ENCODE results near the gene RNF181. TPM values are rescaled to one million over a fixed set of nuclear protein-coding genes. Genes with fewer than 3 reads are reported as not detected.
A peak's percentile ranks its signal among the peaks of the same experiment; 100 is the strongest.

Gene RNF181
- polyA plus RNA-seq, 2 of the 4 experiments (the other 2 are of a cell fraction), result 189 to 287 TPM

DNA sequence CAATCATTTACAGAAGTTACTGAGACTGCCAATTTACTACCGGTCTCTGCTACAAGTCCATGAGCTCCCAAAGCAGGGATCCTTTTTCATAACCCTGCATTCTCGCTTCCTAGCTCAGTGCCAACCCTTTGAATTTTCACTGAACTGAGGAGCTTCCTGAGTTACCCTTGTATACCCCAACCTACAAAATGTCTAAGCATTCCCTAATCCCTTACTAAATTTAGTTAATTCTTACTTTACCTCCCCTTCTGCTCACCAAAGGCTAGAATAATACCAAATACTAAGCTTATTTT, 47.0 kb upstream of the RNF181 start:
- ATAC-seq (0 out of 6 replicates have a peak, but pooled peaks of 1 of the 2 experiments have one; percentile 8), DNase-seq (ENCODE audit: low read depth in 1 of 2, low spot score in 1 of 2) (no peak), FAIRE-seq (no peak)
- ChIA-PET CTCF (interaction anchor here (0.8 to 35.5 kb wide), 8 partner anchors 9 to 199 kb away, joined by 3 to 1185 read pairs (median 30); partner anchors contain the start of genes CAPG, GGCX, MAT2A and SH2D6), POLR2A (interaction anchor here (0.6 to 9.0 kb wide), 6 partner anchors 9 to 508 kb away, joined by 3 to 116 read pairs (median 5); partner anchors contain the start of genes MAT2A, RNF181 and SH2D6)
- no peak overlapping the region for H3K4me3 ChIP-seq
- TF ChIP-seq, protein P1, sequence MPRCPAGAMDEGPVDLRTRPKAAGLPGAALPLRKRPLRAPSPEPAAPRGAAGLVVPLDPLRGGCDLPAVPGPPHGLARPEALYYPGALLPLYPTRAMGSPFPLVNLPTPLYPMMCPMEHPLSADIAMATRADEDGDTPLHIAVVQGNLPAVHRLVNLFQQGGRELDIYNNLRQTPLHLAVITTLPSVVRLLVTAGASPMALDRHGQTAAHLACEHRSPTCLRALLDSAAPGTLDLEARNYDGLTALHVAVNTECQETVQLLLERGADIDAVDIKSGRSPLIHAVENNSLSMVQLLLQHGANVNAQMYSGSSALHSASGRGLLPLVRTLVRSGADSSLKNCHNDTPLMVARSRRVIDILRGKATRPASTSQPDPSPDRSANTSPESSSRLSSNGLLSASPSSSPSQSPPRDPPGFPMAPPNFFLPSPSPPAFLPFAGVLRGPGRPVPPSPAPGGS (IDR thresholded peaks at IDR 0.05), result no peak
- no peak for TF ChIP-seq HOXB5 (CRISPR knock-in tag; IDR thresholded peaks at IDR 0.05)
- TF ChIP-seq ZNF302 (CRISPR knock-in tag; IDR thresholded peaks at IDR 0.05), result no peak
- TF ChIP-seq, protein P2, sequence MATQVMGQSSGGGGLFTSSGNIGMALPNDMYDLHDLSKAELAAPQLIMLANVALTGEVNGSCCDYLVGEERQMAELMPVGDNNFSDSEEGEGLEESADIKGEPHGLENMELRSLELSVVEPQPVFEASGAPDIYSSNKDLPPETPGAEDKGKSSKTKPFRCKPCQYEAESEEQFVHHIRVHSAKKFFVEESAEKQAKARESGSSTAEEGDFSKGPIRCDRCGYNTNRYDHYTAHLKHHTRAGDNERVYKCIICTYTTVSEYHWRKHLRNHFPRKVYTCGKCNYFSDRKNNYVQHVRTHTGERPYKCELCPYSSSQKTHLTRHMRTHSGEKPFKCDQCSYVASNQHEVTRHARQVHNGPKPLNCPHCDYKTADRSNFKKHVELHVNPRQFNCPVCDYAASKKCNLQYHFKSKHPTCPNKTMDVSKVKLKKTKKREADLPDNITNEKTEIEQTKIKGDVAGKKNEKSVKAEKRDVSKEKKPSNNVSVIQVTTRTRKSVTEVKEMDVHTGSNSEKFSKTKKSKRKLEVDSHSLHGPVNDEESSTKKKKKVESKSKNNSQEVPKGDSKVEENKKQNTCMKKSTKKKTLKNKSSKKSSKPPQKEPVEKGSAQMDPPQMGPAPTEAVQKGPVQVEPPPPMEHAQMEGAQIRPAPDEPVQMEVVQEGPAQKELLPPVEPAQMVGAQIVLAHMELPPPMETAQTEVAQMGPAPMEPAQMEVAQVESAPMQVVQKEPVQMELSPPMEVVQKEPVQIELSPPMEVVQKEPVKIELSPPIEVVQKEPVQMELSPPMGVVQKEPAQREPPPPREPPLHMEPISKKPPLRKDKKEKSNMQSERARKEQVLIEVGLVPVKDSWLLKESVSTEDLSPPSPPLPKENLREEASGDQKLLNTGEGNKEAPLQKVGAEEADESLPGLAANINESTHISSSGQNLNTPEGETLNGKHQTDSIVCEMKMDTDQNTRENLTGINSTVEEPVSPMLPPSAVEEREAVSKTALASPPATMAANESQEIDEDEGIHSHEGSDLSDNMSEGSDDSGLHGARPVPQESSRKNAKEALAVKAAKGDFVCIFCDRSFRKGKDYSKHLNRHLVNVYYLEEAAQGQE (IDR thresholded peaks at IDR 0.05), result no peak
- TF ChIP-seq EHMT2 (IDR thresholded peaks at IDR 0.05; ENCODE audit: low read depth), result no peak
- no peak for TF ChIP-seq FOSB (CRISPR knock-in tag; IDR thresholded peaks at IDR 0.05)
- no peak for TF ChIP-seq RARB (CRISPR knock-in tag; IDR thresholded peaks at IDR 0.05)
- no peak for TF ChIP-seq MAZ (IDR thresholded peaks at IDR 0.05; ENCODE audit: borderline replicate concordance, low read depth, low read length)
- no peak for TF ChIP-seq ZSCAN20 (CRISPR knock-in tag; IDR thresholded peaks at IDR 0.05)
- TF ChIP-seq RCOR1 (IDR thresholded peaks at IDR 0.05; ENCODE audit: low read depth, low read length), result no peak
- TF ChIP-seq NPAS2 (CRISPR knock-in tag; IDR thresholded peaks at IDR 0.05; ENCODE audit: borderline replicate concordance), result no peak
- TF ChIP-seq CBX2 (IDR thresholded peaks at IDR 0.05; ENCODE audit: borderline replicate concordance, low read depth), result no peak
- TF ChIP-seq EHF (CRISPR knock-in tag; IDR thresholded peaks at IDR 0.05), result no peak
- no peak for TF ChIP-seq FOXS1 (CRISPR knock-in tag; IDR thresholded peaks at IDR 0.05)
- TF ChIP-seq, protein P3, sequence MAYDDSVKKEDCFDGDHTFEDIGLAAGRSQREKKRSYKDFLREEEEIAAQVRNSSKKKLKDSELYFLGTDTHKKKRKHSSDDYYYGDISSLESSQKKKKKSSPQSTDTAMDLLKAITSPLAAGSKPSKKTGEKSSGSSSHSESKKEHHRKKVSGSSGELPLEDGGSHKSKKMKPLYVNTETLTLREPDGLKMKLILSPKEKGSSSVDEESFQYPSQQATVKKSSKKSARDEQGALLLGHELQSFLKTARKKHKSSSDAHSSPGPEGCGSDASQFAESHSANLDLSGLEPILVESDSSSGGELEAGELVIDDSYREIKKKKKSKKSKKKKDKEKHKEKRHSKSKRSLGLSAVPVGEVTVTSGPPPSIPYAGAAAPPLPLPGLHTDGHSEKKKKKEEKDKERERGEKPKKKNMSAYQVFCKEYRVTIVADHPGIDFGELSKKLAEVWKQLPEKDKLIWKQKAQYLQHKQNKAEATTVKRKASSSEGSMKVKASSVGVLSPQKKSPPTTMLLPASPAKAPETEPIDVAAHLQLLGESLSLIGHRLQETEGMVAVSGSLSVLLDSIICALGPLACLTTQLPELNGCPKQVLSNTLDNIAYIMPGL (CRISPR knock-in tag; IDR thresholded peaks at IDR 0.05; ENCODE audit: borderline replicate concordance), result no peak
- peaks cover 44% of the 10 kb centered on the region for H3K4me1 ChIP-seq
- 0 out of 6 replicates have a peak overlapping the region, but pooled peaks of 1 of the 2 experiments have one; percentile 11 for H3K27ac ChIP-seq
- H3K4me2 ChIP-seq, result no peak overlapping the region
- 60% methylated on average over 2 of the region's 2 CpGs for WGBS (ENCODE audit: missing lambda C conversion rate)
- H3K9me3 ChIP-seq, result no peaks in the 10 kb centered on the region

DNA sequence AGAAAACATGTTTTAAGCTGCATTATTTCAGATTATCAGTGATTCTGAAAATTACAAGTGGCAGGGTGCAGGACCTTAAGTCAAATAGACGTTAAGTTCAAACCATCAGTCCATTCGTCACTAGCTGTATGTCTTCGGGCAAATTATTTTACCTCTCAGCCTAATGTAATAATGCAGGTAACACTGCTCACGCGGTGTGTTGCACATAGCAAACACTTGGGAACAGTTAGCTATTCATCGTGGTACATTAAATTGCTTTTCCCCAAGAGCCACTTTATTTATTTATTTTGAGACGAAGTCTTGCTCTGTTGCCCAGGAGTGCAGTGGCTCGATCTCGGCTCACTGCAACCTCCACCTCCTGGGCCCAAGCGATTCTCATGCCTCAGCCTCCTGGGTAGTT, 46.5 kb upstream of the RNF181 start:
- ATAC-seq, result no peak
- CTCF ChIA-PET, result interaction anchor here (0.8 to 35.5 kb wide), 9 partner anchors 10 to 199 kb away, joined by 3 to 1185 read pairs (median 4); partner anchors contain the start of genes CAPG, GGCX, MAT2A and SH2D6
- POLR2A ChIA-PET, result interaction anchor here (1.0 to 9.0 kb wide), 4 partner anchors 9 to 129 kb away, joined by 3 to 116 read pairs (median 58); partner anchors contain the start of genes MAT2A, RNF181 and SH2D6
- FAIRE-seq, result no peak
- WGBS (ENCODE audit: missing lambda C conversion rate), result 91% methylated on average over 10 of the region's 10 CpGs
- H3K27ac ChIP-seq, result no peak overlapping the region
- TF ChIP-seq EP300 (IDR thresholded peaks at IDR 0.05), result no peak
- TF ChIP-seq ESRRA (IDR thresholded peaks at IDR 0.05; ENCODE audit: borderline replicate concordance, low read length), result no peak
- TF ChIP-seq FOSL2 (IDR thresholded peaks at IDR 0.05), result no peak
- no peak for TF ChIP-seq FOSL2 (CRISPR knock-in tag; IDR thresholded peaks at IDR 0.05)
- TF ChIP-seq ZC3H11A (IDR thresholded peaks at IDR 0.05), result 0 out of 2 replicates have a peak, but pooled peaks have one; percentile 9
- TF ChIP-seq, protein P4, sequence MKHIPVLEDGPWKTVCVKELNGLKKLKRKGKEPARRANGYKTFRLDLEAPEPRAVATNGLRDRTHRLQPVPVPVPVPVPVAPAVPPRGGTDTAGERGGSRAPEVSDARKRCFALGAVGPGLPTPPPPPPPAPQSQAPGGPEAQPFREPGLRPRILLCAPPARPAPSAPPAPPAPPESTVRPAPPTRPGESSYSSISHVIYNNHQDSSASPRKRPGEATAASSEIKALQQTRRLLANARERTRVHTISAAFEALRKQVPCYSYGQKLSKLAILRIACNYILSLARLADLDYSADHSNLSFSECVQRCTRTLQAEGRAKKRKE (CRISPR knock-in tag; IDR thresholded peaks at IDR 0.05; ENCODE audit: low read depth), result no peak
- TF ChIP-seq HOXA7 (CRISPR knock-in tag; IDR thresholded peaks at IDR 0.05), result no peak
- no peak overlapping the region for H3K4me2 ChIP-seq
- no peak for DNase-seq (ENCODE audit: low read depth in 1 of 2, low spot score in 1 of 2)
- no peaks in the 10 kb centered on the region for H3K9me3 ChIP-seq
- no peak overlapping the region for H3K4me3 ChIP-seq
- H3K4me1 ChIP-seq, result peaks cover 39% of the 10 kb centered on the region
